ENCODE measurements around the gene SCN10A. TPM values are rescaled to one million over a fixed set of nuclear protein-coding genes. Genes with fewer than 3 reads are reported as not detected.

Gene SCN10A
- total RNA-seq, result not detected in 2 replicates

DNA sequence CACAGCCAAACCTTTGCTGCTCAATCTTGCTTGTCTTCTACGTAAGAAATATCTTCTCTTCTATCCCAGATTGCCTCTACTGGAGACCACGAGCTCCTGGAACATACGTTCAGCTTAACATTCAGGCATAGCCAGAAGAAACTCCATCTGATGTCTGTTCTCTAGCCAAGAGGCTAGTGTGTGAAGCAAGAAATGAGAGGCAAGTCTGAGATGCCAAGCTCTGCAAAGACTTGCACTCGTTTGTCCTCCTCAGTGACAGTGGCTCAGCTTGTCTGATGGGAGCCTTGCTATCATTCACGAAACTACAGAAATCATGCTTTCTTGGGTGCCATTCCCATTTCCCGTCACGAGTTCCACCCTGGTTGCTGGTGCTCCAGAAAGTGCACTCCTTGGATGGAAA, at the start of gene SCN10A:
Gene SCN10A, minus strand, starts transcription at position 192 of the 400 bp plus-strand sequence. CDS start 22,207 bp downstream, outside the sequence.

DNA sequence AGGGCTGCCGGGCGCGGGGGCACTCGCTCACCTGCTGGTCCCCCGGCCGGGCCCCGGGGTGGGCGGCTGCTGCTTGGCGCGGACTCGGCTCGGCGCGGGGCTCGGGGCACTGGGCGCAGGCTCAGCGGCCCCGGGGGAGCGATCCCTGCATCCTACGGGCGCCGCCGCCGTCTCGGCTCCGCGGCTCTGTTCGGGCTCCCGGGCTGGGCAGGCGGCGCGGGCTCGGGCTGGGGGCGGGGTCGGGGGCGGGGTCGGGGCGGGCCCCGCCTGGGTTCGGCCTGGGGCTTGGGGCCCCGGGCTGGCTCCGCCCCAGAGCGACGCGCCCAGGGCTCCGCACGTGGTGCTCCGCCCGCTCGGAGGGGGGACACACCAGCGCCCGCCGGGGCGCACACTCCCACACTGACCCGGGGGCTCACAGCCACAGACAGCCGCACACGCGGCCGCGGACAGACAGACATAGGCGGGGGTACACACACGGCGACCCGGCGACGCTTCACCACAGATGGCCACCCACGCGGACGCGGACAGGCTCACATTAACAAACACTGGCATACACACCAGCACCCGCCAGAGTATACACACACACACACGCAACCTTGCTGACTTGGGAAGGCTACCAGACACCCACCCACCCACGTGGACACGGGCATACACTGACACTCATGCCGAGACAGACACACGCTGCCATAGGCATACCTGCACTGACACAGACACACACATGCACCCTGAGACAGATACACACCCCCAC, 166.3 kb downstream of the SCN10A start, which contains the start of gene SCN5A:
Gene SCN5A, minus strand, starts transcription at position 188 of the 748 bp plus-strand sequence. CDS start 16,380 bp downstream, outside the sequence.

Other genes with a start within 250 kb of the SCN10A start
- gene SCN5A, start 166.5 kb downstream of the SCN10A start, total RNA-seq, result 0.18 TPM in 1 of 2 replicates, not detected in the other
- not detected in 2 replicates for gene SCN11A, start 235.7 kb upstream of the SCN10A start, total RNA-seq
- 12.7 and 21.3 TPM in 2 replicates for gene WDR48, start 235.8 kb upstream of the SCN10A start, total RNA-seq

All from myometrial cell (primary cell).